ENCODE results near the gene TOPBP1. TPM values are rescaled to one million over a fixed set of nuclear protein-coding genes. Genes with fewer than 3 reads are reported as not detected.

Gene TOPBP1
- total RNA-seq: 42.2 and 51.4 TPM in 2 replicates

- TF ChIP-seq, protein P1, sequence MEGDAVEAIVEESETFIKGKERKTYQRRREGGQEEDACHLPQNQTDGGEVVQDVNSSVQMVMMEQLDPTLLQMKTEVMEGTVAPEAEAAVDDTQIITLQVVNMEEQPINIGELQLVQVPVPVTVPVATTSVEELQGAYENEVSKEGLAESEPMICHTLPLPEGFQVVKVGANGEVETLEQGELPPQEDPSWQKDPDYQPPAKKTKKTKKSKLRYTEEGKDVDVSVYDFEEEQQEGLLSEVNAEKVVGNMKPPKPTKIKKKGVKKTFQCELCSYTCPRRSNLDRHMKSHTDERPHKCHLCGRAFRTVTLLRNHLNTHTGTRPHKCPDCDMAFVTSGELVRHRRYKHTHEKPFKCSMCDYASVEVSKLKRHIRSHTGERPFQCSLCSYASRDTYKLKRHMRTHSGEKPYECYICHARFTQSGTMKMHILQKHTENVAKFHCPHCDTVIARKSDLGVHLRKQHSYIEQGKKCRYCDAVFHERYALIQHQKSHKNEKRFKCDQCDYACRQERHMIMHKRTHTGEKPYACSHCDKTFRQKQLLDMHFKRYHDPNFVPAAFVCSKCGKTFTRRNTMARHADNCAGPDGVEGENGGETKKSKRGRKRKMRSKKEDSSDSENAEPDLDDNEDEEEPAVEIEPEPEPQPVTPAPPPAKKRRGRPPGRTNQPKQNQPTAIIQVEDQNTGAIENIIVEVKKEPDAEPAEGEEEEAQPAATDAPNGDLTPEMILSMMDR (IDR thresholded peaks at IDR 0.05; ENCODE audit: insufficient read depth, low read depth, low read length): no peak
- peak; percentile 71 for DNase-seq (ENCODE audit: low read depth)
- H3K4me3 ChIP-seq (ENCODE audit: low read depth, low read length): peak within 1 kb of the TSS; percentile 86
Observed at GRCh38 chr3:133661454-133662277, at the start of gene TOPBP1. Gene TOPBP1, minus strand, starts transcription at chr3:133661941. Its CDS starts 814 bp downstream, at chr3:133661127.

GRCh38 chr3:133711013-133711412 lies 49.3 kb upstream of the TOPBP1 start:
- no peak for DNase-seq (ENCODE audit: low read depth)
- H3K4me3 ChIP-seq (ENCODE audit: low read depth, low read length): no peak overlapping the region
- TF ChIP-seq, protein P1 (IDR thresholded peaks at IDR 0.05; ENCODE audit: insufficient read depth, low read depth, low read length): no peak

DNA sequence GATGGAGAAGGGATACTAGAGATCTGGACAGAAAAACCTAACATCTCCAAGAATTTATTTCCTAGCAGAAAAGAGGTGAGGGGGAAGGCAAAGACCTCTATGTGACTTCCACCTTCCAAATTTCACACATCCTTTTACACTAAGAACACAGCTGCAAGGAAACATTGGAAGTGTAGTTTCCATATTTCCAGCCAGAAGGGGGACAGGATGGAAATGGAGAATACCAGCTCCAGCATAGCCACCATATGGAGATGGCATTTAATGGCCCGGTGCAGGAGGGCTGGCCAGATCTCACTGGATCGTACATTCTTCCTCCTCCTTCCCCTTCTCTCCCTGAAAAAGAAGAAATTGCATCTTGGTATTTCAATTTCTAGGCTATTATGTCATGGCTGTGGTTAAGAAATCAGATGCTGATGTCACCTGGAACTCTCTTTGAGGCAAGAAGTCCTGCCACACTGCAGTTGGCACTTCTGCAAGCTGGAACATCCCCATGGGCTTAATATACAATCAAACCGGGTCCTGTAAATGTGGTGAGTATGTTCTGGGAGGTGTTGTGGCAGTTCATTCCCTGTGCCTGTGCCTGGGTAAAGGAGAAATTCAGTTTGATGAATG lies 47.5 kb upstream of the TOPBP1 start:
- no peak overlapping the region for H3K4me3 ChIP-seq (ENCODE audit: low read depth, low read length)
- no peak for DNase-seq (ENCODE audit: low read depth)
- TF ChIP-seq, protein P1 (IDR thresholded peaks at IDR 0.05; ENCODE audit: insufficient read depth, low read depth, low read length): no peak

DNA sequence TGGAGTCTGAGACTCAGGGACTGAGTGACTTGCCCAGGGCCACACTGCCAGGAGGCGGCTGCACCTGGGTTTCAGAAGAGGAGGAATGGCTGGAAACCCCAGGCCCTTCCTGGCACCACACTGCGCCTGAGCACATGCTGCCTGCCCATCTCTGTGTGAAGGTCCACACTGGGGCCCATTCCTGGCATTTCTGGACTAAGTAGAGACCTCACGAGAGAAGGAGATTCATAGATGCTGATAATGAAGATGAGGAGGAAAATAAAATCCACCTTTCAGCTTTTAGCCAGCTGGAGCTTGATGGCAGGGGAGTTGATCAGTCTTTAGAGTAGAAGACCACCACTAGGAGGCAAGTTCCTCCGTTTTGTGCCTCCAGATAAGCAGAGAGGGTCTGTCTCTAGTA lies 44.3 kb upstream of the TOPBP1 start:
- H3K4me3 ChIP-seq (ENCODE audit: low read depth, low read length): no peak overlapping the region
- TF ChIP-seq, protein P1 (IDR thresholded peaks at IDR 0.05; ENCODE audit: insufficient read depth, low read depth, low read length): no peak
- DNase-seq (ENCODE audit: low read depth): no peak

- TF ChIP-seq, protein P1 (IDR thresholded peaks at IDR 0.05; ENCODE audit: insufficient read depth, low read depth, low read length): no peak
- H3K4me3 ChIP-seq (ENCODE audit: low read depth, low read length): no peak overlapping the region
- no peak for DNase-seq (ENCODE audit: low read depth)
Observed at GRCh38 chr3:133703915-133704314, 42.2 kb upstream of the TOPBP1 start.

DNA sequence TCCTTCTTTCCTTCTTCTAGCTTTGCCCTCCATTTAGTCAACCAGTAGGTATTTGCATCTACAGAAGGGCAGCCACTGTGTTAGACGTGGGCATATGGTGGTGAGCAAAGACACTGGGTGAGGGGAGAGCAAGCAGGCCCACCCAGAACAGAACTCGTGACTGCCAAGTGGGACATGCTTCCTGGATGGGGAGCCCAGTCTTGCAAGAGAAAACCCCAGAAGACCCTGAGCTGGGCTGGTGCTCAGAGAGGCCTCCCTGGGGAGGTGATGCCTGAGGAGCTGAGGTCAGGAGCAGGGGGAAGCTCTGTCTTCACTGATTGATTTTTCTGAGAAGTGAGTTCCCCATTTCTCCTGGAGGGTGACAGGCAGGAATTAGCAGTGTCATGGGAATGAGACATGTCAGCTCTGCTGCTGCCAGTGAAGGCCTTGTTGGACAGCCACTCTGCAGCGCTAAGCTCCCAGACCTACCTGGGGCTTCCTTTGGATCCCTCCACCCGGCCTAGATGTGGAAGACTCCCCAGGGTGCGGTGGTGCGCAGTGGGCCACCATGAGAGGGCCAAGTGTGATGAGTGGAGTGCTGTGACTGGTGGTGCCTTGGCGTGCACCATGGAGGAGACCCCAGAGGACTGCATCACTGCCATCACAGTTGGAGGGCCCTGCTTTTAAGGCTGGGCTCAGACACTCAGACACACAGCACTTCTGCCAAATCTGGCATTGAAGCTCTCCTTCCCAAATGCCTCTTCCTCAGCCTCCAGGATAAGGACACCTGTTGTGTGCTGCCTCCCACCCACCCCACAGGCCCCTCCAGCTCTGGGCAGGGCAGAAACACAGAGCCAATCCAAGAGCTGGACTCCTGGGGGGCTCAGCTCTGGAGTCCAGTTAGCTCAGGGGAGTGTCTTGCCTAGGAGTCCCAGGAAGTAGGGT lies 40.0 kb upstream of the TOPBP1 start:
- no peak overlapping the region for H3K4me3 ChIP-seq (ENCODE audit: low read depth, low read length)
- DNase-seq (ENCODE audit: low read depth): no peak
- TF ChIP-seq, protein P1 (IDR thresholded peaks at IDR 0.05; ENCODE audit: insufficient read depth, low read depth, low read length): no peak

Data from fibroblast of villous mesenchyme (primary cell).